ENCODE results near the gene SLC18A2. TPM values are rescaled to one million over a fixed set of nuclear protein-coding genes. Genes with fewer than 3 reads are reported as not detected.

SLC18A2 gene
- total and polyA plus RNA-seq, 9 of the 15 experiments (the other 6 are each of a cell fraction or from before 2014, with no cell fraction given) = 0.03 to 5.4 (median 0.40) TPM

GRCh38 chr10:117218654-117219053, 22.3 kb upstream of the SLC18A2 start (continued):
- TF ChIP-seq NKRF (IDR thresholded peaks at IDR 0.05; ENCODE audit: borderline replicate concordance) (no peak), MEF2D (tag; conservative IDR thresholded peaks at IDR 0.05; ENCODE audit: low read depth) (no peak), BHLHE40 (IDR thresholded peaks at IDR 0.05; ENCODE audit: low read length) (peak; percentile 60), RBBP5 (IDR thresholded peaks at IDR 0.05; ENCODE audit: borderline replicate concordance, insufficient read depth, low read length, poor library complexity, severe bottlenecking) (no peak), ETS1 (conservative IDR thresholded peaks at IDR 0.05; ENCODE audit: control insufficient read depth, low read depth, low read length) (no peak), ZBTB26 (CRISPR knock-in tag; IDR thresholded peaks at IDR 0.05) (no peak), RAD51 (IDR thresholded peaks at IDR 0.05; ENCODE audit: borderline replicate concordance, low read depth) (peak; percentile 23; the same call in 1 of the 2 replicates), CHAMP1 (IDR thresholded peaks at IDR 0.05) (no peak), DPF2 (IDR thresholded peaks at IDR 0.05) (no peak), ZNF655 (CRISPR knock-in tag; IDR thresholded peaks at IDR 0.05) (no peak), FOXJ3 (CRISPR knock-in tag; IDR thresholded peaks at IDR 0.05) (no peak), BACH1 (tag; IDR thresholded peaks at IDR 0.05) (no peak), CBFA2T3 (IDR thresholded peaks at IDR 0.05) (peak; percentile 17; the same call in 1 of the 2 replicates), ZNF707 (CRISPR knock-in tag; conservative IDR thresholded peaks at IDR 0.05) (no peak), ZNF589 (CRISPR knock-in tag; IDR thresholded peaks at IDR 0.05; ENCODE audit: low read depth) (no peak), PKNOX1 (IDR thresholded peaks at IDR 0.05) (peak; percentile 93), TCF7 (IDR thresholded peaks at IDR 0.05; ENCODE audit: borderline replicate concordance) (no peak), HDAC8 (tag; IDR thresholded peaks at IDR 0.05) (no peak), ESRRB (CRISPR knock-in tag; IDR thresholded peaks at IDR 0.05; ENCODE audit: borderline replicate concordance) (no peak), NFYB (IDR thresholded peaks at IDR 0.05; ENCODE audit: extremely low read depth, insufficient read length) (peak; percentile 67), ARNT (IDR thresholded peaks at IDR 0.05) (no peak)
